ENCODE results near the gene TSFM.

Gene TSFM

DNA sequence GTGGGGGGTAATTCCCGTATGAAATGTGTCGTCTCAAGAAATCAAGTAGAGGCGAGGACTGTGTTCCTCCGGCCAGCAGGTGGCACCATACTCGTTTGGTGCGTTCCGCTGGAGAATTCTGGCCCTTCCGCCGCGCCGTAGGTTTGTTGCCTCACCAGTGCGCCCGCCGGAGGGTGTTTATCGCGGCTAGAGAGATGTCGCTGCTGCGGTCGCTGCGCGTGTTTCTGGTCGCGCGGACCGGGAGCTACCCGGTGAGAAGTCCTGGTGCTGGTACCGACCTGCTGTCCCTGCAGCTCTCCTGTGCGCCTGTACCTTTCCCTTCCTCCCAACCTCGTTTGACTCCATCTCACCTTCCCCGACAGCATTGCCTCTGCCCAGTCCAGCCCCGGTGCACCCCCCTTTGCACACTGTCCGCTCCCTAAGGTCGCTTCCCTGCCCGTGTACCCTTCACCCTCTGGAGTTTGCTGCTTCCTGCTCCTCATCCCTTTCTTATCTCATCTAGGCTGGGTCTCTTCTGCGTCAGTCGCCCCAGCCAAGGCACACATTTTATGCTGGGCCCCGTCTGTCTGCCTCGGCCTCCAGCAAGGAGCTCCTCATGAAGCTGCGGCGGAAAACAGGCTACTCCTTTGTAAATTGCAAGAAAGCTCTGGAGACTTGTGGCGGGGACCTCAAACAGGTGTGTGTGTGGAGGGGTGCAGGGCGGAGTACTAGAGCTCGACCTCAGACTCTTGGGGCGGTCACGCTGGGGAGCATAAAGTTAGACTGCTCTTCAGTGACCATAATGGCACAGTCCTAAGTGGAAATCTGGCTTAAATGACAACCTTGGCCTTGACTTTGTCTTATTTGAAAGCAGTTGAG lies at the start of gene TSFM:
TSFM (plus strand) TSS at position 180 of the 858 bp plus-strand sequence; CDS start at position 195, 15 bp downstream.
- ATAC-seq, result peak; percentile 94 to 95

DNA sequence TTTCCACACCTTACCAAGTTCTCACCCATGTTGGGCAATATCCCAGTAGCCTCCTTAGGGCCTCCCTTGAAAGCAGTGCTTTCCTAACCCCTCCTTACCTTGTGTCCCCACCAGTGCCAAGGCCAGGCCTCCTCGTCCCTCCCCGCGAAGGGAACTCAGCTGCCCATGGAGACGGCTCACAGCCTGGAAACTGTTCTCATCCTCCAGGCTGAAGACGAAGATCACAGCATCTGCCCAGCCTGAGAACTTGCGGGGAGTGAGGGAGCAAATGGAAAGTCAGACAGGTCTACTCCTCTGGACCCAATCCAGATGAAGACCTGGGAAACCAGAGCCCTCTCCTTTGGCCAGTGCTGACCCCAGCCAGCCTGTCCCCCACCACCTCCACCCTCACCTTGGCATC lies 48.7 kb upstream of the TSFM start:
- no peak for ATAC-seq

DNA sequence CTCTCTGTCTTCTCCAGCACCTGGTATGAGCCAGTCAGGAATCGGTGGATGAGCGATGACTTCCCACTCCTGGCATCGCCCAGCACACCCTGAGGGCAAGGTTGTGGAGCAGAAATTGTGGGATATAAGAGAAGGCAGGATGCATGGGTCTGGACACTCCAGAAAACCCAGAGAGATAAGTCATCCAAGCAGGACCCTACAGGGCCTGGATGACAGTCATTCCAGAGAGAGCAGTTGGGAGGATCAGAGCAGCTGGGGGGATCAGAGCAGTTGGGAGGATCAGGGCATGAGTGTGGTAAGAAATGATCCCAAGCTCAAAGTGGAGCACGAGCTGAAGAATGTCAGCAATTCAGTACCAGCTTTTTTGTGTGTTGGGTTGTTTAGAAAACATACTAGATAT lies 48.0 kb upstream of the TSFM start:
- no peak for ATAC-seq

DNA sequence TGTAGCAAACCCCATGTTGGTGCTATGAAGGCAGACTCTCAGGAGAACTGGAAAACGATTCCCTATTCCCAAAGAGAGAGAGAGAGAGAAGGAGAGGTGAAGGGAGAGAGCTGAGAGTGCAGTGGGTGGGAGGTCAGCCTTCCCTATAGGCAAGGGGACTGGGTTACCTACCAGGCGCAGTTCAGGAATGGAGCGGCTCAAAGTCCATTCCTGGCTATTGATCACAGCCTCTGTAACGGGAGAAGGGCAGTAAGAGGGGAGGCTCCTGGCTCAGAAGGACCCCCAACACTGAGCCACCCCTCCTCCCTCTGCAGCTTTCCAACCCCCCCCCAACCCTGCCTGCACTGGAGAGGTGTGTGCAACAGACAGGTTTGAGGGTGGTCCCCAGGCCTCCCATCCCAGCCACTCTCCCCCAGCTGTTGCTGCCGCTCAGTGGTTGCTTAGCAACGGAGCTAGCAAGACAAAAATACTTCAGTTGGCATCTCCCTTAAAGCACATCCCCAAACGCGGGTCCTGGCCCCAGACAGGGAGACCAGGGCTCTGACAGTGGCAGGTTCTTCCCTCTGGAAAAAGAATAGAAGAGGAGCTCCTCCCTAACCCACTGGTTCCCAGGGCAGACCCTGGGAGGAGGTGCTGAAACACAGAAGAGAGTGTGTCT lies 47.3 kb upstream of the TSFM start:
- ATAC-seq, result no peak

DNA sequence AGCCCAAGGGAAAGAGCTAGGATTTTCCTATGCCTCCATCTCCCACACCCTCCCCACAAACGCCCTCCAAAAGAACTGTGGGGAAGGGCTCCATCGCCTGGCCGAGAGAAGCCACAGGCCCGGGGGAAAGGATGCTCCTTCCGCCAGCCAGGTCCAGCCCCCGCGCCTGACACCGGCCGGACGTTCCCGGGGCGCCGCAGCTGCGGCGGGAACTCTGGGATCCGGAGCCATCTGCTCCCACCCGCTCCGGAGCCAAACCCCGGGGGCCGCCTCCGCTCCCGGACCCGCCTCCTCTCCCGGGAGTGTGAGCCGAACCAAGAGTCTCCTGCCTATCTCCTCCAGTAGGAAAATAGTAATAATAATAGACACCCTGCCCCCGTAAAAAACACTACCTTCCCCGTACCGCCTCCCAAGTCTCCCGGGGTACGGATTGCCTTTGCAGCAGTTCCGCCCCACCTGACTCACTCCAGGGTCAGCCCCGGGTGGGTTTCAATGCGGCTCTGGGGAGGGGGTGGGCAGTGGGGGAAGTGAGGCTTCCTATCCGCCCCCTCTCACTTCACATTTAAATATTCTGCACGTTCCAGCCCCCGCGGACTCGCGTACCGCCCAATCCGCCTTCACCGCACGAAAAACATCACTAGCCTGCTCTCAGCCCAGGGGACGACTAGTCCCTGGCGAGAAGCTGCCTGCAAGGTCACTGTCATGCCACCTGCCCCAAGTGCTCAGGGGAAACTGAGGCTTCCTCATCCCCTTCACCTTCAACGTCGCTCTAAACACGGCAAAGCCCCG lies 46.4 kb upstream of the TSFM start:
- ATAC-seq, result no peak

DNA sequence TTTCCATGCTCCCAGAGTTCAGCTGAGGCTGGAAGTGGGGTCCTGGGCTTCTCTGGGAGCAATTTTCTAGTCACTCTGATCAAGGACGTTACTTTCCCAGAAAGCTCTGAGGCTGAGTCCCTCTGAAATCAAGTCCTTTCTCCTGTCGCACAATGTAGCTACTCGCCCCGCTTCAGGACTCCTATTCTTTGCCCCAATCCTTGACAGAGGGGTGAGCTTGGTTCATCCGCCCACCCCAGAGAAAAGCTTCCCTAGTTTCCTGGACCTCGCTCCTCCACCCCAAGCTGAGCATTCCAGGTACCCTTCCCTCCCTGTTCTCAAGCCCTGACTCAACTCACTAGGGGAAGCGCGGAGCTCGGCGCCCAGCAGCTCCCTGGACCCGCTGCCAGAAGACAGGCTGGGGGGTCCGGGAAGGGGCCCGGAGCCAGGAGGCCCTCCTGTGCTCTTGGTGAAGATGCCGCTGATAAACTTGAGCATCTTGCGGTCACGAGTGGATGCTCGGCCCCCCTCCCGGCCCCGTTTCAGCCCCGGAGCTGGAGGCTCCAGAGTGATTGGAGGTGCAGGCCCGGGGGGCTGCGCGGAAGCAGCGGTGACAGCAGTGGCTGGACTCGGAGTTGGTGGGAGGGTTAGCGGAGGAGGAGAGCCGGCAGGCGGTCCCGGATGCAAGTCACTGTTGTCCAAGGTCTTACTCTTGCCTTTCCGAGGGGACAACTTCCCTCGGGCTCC lies 45.7 kb upstream of the TSFM start:
- ATAC-seq, result no peak

DNA sequence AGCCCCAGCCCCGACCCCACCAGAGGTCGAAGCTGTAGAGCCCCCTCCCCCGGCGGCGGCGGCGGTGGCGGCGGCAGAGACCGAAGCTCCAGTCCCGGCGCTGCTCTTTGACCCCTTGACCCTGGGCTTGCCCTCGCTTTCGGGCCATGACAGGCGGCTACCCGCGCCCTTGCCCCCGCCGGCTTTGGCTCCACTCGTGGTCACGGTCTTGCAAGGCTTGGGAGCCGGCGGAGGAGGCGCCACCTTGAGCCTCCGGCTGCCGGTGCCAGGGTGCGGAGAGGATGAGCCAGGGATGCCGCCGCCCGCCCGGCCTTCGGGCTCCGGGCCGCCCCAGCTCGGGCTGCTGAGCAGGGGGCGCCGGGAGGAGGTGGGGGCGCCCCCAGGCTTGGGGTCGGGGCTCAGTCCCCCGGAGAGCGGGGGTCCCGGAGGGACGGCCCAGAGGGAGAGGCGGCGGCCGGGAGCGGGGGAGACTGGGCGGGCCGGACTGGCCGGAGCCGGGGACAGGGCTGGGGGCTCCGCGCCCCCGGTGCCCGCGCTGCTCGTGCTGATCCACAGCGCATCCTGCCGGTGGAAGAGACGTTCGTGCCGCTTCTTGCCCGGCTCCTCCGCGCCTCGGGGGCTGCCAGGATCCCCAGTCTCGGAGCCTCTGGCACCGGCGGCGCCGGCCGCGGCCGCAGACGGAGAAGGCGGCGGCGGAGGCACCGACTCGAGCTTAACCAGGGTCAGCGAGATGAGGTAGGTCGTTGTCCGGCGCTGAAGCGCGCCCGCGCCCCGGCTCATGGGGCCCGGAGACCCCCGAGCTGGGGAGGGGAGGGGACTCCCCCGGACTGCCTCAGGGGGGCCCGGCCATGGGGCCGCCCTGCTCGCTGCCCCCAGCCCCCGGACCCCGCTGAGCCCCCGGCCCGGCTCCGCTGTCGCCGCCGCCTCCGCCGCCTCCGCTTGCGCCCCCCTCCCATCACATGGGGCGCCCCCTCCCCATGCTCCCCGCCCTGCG lies 44.8 kb upstream of the TSFM start:
- no peak for ATAC-seq

DNA sequence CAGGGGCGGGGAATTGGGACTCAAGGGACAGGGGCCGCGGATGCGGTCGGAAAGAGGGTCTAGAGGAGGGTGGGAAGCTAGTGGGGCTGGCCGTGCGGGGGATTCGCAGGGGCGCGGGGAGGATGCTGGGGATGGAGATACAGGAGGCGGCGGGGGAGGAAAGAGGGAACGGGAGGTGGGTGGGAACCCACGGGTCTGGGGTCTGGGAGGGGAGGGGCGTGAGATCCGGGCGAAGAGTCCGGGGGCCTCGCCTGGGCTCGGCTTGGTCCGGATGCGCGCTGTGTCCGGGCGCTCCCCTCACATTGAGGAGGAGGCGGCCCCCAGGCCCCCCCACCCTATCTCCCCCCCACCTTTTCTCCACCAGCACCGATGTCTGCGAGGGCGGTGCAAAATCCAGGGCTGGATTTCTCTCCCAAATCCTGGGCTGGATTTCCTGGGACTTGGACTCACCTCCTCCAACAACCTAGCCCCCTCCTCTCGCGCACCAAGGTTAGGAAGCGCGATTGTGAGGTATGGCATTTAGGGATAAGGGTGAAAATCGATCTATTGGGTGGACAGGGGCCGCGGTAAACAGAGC lies 43.8 kb upstream of the TSFM start, which contains the start of gene AGAP2:
AGAP2 (minus strand) TSS at position 82 of the 577 bp plus-strand sequence. CDS start 496 bp downstream, outside the sequence.
- ATAC-seq, result no peak

DNA sequence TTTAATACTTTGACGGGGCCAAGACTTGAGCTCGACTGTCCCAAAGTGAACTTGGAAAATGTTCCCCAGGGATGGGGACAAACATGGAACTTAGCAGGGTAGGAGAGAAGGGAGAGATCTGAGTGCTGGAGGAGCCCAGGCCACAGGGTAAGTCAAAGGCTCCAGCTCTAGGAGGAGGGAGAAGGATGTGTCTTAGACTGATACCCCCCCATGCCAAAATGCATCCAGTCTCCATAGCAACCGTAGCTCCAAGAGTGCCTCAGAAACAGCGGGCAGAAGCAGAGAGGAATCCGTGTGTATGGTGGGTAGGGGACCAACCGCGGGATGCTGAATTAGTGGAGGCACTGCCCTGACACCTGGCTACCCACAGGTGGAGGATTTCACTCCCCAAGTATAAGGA lies 43.2 kb upstream of the TSFM start:
- ATAC-seq, result no peak

DNA sequence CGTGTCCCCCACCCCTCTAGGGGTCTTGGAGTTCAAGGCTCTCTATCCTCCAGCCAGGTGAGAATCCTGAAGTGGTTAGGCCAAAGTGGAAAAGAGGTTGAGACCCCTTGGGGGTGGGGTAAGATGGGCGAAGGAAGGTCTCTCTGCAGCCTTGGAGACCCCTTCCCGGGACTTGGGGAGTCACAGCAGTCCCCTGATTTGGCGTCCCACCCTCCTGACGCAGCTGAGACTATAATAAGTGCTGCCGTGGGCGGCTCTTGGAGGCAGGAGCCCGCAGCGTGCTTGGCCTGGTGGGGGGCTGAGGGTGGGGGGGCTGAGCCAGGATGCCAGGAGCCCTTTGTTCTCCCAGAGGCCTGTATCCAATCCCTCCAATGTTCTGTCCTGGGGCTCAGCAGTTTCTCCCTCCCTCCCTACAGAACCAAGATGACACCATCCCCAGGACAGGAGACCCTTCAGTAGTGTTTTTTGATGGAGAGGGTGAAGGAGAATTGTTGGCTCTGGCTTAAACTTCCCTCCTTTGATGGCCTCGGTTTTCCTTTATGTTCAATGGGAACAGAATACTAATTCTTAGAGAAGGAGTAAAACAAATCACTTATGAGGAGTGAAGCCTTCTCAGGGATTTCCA lies 42.6 kb upstream of the TSFM start:
- no peak for ATAC-seq

DNA sequence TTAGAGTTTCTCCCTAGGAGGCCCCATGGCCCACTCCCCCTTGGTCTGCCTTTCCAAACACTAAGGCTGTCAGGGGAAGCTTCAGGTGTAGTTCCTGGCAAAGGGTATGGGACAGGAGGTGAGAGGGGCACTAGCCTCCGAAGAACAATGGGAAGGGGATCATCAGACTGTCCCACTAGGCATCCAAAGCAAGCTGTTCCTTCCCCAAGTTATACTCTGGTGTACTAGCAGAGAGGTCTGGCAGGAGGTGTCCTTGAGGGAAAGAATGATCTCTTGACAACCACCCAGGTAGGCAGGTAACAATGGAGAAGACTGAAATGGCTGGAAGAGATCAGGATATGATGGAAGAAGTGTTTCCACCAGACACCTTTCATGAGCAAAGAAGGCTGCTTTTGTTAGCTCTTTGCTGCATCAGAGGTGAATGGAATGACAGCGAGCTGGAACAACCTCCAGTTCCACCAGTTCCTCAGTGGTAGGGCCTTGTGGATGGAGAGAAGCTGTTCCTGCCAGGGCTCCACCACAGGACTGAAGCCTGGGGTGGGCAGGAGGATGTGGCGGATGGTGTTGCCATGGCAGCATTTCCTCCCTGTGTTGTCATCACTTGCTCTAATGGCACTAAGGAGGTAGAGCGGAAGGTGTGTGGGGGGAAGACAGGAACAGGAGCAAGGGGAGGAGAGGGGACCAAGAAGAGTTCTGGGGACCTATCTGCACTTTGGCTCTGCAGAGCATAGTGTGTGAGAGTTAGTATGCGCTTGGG lies 41.8 kb upstream of the TSFM start:
- peak; percentile 61 to 64 for ATAC-seq

DNA sequence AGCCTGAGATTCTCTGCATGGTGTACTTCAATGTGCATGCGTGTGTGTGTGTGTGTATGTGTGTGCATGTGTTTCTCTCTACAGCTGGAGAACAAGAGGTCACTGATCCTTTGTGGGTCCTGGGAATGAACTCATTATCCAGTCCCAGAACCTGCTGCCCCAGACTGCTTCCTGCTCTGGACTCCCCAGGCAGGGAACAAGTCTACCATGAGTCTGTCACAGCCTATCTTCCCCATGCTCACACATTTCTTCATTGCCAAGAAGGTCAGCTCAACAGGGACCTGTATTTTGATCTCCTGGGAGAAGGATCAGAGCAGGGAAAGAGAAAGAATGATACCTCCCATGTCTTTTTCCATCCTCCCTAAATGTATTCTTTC lies 41.2 kb upstream of the TSFM start:
- ATAC-seq, result no peak

DNA sequence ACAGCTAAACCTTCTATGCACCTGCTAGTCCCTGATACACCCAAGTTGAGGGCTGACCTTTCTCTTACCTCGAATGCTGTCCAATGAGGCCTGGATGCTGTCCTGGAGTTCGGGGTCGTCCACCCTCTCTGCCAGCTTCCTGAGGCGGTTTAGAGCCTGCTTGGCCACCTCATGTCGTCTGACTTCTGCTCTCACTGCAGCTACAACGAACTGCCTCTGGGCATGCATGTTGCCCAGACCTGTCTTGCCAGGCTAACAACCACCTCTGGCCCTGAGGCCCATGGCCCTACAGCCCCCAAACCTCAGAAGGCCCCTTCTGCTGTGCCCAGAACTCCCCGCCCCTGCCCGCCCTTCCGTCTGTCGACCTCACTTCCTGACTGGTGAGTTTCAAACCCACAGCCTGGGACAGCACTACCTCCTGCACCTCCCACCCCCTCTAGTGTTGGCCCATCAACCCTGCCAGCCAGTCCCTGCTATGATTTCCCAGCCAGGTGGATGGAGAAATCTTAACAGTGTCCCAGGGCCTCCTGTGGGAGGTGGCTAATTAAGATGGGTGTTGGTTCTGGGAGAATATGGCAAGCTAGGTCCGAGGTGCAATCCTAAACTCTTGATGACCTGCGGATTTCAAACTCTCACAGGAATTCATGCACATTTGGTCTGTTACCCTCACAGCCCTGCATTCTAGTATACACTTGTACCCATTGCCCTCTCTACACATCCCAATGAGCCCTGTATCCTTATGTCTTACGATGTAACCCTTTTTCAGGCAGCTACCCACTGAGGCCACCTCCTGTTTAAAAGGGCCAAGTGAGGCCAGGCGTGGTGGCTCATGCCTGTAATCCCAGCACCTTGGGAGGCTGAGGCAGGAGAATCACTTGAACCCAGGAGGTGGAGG lies 40.5 kb upstream of the TSFM start:
- ATAC-seq, result peak; percentile 66 to 67

DNA sequence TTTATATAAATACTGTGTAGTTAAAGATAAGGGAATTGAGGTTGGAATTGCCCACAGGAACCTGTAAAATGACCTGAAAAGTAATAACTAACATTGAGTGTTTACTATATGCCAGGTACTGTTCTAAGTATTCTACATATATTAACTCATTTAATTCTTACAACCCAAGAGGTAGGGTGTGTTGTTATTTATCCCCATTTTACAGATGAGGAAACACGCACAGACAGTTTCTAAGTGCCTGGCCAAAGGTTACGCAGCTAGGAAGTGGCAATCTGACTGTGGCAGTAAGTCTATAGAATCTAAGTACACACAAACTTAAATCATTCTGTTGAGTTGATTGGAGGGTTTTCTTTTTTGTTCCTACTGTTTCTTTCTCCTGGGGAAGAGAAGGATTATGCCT lies 38.8 kb upstream of the TSFM start:
- ATAC-seq, result no peak

DNA sequence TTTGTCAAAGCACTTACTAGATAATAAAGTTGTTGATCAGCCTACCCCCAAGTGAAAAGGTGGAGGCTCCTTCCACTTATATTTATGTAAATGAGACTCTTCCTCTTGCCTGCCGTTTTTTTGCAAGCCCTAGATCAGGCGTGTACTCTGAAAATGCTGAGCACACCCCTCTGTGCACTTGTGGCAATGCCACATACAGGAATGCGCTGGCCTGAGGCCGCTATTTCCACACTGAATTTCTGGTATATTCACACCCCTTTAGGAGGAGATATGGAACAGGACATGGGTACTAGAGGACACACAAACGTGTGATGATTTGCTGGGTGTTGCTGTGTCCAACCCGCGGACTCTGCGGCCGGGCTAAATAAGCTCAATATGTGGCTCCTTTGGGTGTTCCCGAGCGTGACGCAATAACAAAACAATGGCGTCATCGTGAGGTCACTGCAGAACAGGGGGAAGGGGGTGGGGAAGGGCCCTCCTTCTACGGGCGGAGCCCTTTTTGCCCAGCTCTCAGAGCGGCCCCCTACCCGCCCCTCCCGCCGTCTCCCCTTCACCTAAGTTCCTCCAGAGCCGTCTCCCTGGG lies 38.3 kb upstream of the TSFM start:
- peak; percentile 39 to 44 for ATAC-seq

DNA sequence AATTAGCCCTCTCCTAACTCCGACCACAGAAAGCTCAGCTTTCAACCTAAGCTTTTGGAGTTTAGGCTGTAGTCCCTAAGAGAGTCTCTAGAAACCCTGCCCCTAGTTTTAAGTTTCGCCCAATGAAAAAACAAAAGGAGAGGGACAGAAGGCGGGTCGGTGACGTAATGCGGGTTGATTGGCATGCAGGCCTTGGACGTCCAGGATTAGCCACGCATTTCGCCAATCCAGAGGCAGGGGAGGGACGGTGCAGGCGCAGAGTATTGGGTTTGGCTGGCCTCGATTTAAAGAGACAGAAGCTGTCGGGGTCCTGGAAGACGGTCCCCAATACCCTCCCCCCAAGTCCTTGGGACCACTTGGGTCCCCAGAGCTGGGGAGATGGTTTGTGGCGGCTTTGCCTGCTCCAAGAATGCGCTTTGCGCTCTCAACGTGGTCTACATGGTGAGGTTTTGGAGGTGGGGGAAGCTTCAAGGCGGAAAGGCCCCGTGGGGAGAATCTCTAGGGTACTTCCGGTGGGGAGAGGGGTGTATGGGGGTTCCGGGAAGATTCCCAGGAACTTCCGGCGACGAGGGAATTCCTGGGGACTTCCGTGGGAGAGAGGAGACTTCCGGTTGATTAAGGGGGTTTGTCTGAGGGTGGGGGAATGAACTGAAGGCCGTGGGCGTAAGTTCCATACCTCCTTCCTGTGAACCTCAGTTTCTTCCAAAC lies 37.7 kb upstream of the TSFM start, which contains the start of gene TSPAN31:
TSPAN31 (plus strand) TSS at position 263 of the 708 bp plus-strand sequence; CDS start at position 379, 116 bp downstream.
- ATAC-seq, result peak; percentile 87 to 90

DNA sequence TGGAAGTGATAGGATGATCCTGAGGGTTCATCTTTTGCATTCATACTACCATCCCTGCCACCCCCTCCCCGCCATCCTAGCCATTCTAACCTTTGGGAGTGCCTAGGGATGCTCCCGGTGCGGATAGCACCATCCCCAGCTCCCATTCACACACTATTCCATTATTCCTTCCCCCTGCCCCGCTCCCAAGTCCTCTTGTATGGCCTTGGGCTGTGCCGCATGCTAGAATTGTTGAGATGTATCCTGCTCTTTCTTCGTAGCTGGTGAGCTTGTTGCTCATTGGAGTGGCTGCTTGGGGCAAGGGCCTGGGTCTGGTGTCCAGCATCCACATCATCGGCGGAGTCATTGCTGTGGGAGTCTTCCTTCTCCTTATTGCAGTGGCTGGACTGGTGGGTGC lies 37.1 kb upstream of the TSFM start:
- ATAC-seq, result no peak

Data from activated CD4-positive, CD25-positive, alpha-beta regulatory T cell treated with anti-CD3 and anti-CD28 coated beads, Interleukin-2, amount 50 U/mL, for 24 hours (primary cell).